K562 (cell line): Measurements from ENCODE around the gene ZEB2. TPM values are rescaled to one million over a fixed set of nuclear protein-coding genes. Genes with fewer than 3 reads are reported as not detected.

Experiments used
- ZNF143 ChIP-seq: sonication (generic); formaldehyde crosslinking; IDR thresholded peaks from 2 replicates; pipeline ENCODE4 v1.9.0; 2022; ENCODE audit warnings: mild to moderate bottlenecking, missing genetic modification reagents
- ZNF592 ChIP-seq: fragments of 450-650 bp; IDR thresholded peaks from 2 replicates; pipeline ENCODE4 v1.6.1; 2017; ENCODE audit warnings: antibody characterized with exemption, mild to moderate bottlenecking
- polyA plus RNA-seq, 8 experiments: library from polyadenylated mRNA; depleted of rRNA in 4 of 8; stranded (reverse) in 5 of 8; unstranded in 3 of 8; fragments of >200 nt; fragmentation: Nextera tagmentation in 2 of 8; fragmentation: Illumina TruSeq in 1 of 8; extraction: Ambion mirVana in 2 of 8; extraction: Trizol in 1 of 8; gene quantifications; 2 replicates each; pipeline versions ENCODE4 v1.2.1 to v1.2.3, GENCODE V29; 2011 to 2014; ENCODE audit warnings: inconsistent platforms in 1 of 8, missing spikeins in 1 of 8
- total RNA-seq, 7 experiments: library from RNA; depleted of rRNA in 6 of 7; stranded (reverse); fragments of >200 nt in 6 of 7; fragmentation: Illumina TruSeq in 2 of 7; extraction: Trizol in 2 of 7; gene quantifications; 2 replicates each; pipeline versions ENCODE4 v1.2.1 to v1.2.3, GENCODE V29; 2011 to 2021; ENCODE audit warnings: low replicate concordance in 1 of 7
- TF ChIP-seq, protein P1 (sequence below): fragments of 450-650 bp; IDR thresholded peaks from 2 replicates; pipeline ENCODE4 v1.6.1; 2016; ENCODE audit warnings: mild to moderate bottlenecking, moderate library complexity

ZEB2 gene
- total and polyA plus RNA-seq, 9 of the 15 experiments (the other 6 are each of a cell fraction or from before 2014, with no cell fraction given): 15.1 to 113 (median 72.3) TPM

DNA sequence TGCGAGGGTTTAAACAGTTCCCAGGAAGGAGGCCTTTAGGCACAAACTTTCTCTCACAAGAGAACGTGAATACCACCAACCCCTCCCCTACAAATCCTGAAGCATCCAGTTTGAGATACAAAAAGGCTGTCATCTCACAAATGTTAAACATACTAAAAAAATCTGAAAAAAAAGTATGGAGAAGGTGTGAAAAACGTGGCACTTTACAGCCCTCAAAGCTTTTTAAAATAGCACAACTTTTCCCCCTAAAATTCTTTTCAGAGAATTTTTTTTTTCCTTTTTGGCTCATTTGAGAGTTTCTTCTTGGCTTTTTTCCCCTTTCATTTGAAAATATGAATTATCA lies 10.1 kb downstream of the ZEB2 start (continued):
- TF ChIP-seq, protein P1, sequence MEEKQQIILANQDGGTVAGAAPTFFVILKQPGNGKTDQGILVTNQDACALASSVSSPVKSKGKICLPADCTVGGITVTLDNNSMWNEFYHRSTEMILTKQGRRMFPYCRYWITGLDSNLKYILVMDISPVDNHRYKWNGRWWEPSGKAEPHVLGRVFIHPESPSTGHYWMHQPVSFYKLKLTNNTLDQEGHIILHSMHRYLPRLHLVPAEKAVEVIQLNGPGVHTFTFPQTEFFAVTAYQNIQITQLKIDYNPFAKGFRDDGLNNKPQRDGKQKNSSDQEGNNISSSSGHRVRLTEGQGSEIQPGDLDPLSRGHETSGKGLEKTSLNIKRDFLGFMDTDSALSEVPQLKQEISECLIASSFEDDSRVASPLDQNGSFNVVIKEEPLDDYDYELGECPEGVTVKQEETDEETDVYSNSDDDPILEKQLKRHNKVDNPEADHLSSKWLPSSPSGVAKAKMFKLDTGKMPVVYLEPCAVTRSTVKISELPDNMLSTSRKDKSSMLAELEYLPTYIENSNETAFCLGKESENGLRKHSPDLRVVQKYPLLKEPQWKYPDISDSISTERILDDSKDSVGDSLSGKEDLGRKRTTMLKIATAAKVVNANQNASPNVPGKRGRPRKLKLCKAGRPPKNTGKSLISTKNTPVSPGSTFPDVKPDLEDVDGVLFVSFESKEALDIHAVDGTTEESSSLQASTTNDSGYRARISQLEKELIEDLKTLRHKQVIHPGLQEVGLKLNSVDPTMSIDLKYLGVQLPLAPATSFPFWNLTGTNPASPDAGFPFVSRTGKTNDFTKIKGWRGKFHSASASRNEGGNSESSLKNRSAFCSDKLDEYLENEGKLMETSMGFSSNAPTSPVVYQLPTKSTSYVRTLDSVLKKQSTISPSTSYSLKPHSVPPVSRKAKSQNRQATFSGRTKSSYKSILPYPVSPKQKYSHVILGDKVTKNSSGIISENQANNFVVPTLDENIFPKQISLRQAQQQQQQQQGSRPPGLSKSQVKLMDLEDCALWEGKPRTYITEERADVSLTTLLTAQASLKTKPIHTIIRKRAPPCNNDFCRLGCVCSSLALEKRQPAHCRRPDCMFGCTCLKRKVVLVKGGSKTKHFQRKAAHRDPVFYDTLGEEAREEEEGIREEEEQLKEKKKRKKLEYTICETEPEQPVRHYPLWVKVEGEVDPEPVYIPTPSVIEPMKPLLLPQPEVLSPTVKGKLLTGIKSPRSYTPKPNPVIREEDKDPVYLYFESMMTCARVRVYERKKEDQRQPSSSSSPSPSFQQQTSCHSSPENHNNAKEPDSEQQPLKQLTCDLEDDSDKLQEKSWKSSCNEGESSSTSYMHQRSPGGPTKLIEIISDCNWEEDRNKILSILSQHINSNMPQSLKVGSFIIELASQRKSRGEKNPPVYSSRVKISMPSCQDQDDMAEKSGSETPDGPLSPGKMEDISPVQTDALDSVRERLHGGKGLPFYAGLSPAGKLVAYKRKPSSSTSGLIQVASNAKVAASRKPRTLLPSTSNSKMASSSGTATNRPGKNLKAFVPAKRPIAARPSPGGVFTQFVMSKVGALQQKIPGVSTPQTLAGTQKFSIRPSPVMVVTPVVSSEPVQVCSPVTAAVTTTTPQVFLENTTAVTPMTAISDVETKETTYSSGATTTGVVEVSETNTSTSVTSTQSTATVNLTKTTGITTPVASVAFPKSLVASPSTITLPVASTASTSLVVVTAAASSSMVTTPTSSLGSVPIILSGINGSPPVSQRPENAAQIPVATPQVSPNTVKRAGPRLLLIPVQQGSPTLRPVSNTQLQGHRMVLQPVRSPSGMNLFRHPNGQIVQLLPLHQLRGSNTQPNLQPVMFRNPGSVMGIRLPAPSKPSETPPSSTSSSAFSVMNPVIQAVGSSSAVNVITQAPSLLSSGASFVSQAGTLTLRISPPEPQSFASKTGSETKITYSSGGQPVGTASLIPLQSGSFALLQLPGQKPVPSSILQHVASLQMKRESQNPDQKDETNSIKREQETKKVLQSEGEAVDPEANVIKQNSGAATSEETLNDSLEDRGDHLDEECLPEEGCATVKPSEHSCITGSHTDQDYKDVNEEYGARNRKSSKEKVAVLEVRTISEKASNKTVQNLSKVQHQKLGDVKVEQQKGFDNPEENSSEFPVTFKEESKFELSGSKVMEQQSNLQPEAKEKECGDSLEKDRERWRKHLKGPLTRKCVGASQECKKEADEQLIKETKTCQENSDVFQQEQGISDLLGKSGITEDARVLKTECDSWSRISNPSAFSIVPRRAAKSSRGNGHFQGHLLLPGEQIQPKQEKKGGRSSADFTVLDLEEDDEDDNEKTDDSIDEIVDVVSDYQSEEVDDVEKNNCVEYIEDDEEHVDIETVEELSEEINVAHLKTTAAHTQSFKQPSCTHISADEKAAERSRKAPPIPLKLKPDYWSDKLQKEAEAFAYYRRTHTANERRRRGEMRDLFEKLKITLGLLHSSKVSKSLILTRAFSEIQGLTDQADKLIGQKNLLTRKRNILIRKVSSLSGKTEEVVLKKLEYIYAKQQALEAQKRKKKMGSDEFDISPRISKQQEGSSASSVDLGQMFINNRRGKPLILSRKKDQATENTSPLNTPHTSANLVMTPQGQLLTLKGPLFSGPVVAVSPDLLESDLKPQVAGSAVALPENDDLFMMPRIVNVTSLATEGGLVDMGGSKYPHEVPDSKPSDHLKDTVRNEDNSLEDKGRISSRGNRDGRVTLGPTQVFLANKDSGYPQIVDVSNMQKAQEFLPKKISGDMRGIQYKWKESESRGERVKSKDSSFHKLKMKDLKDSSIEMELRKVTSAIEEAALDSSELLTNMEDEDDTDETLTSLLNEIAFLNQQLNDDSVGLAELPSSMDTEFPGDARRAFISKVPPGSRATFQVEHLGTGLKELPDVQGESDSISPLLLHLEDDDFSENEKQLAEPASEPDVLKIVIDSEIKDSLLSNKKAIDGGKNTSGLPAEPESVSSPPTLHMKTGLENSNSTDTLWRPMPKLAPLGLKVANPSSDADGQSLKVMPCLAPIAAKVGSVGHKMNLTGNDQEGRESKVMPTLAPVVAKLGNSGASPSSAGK: peak; percentile 43; the same call in 1 of the 2 replicates
- TF ChIP-seq ZNF143 (CRISPR knock-in tag): no peak
- TF ChIP-seq ZNF592: peak; percentile 37; the same call in 1 of the 2 replicates
